ENCODE results near the gene NCAPD3. TPM values are rescaled to one million over a fixed set of nuclear protein-coding genes. Genes with fewer than 3 reads are reported as not detected.

Gene NCAPD3
- total RNA-seq, 2 donors from 2014 or later: 4.0 to 5.5 TPM

DNA sequence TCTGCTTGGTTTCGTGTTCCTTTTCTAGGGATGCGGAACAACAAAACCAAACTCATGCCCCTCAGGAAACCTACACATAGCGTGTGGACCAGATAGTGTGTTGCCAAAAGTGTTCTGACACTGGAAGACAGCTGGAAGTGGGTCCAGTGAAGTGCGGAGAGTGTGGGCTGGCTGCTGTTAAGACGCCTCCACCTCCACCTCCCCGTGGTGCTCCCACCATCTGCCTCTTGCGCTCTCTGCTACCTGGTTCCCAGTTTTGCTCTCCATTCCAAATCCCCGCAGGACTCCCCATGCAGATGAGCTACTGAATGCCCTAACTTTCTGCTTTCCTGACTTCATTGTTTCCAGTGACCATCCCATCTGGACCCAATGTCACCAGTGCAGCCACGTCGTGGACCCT is 51.8 kb downstream of the NCAPD3 start:
- no peaks in the 10 kb centered on the region for H3K4me1 ChIP-seq
- DNase-seq (ENCODE audit: low spot score): no peak
- peaks cover 36% of the 10 kb centered on the region for H3K36me3 ChIP-seq
- no peaks in the 10 kb centered on the region for H3K27me3 ChIP-seq
- H3K9me3 ChIP-seq: no peaks in the 10 kb centered on the region
- no peak overlapping the region for H3K4me3 ChIP-seq
- TF ChIP-seq, protein P1, sequence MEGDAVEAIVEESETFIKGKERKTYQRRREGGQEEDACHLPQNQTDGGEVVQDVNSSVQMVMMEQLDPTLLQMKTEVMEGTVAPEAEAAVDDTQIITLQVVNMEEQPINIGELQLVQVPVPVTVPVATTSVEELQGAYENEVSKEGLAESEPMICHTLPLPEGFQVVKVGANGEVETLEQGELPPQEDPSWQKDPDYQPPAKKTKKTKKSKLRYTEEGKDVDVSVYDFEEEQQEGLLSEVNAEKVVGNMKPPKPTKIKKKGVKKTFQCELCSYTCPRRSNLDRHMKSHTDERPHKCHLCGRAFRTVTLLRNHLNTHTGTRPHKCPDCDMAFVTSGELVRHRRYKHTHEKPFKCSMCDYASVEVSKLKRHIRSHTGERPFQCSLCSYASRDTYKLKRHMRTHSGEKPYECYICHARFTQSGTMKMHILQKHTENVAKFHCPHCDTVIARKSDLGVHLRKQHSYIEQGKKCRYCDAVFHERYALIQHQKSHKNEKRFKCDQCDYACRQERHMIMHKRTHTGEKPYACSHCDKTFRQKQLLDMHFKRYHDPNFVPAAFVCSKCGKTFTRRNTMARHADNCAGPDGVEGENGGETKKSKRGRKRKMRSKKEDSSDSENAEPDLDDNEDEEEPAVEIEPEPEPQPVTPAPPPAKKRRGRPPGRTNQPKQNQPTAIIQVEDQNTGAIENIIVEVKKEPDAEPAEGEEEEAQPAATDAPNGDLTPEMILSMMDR (IDR thresholded peaks at IDR 0.05): no peak
- no peak overlapping the region for H3K27ac ChIP-seq

DNA sequence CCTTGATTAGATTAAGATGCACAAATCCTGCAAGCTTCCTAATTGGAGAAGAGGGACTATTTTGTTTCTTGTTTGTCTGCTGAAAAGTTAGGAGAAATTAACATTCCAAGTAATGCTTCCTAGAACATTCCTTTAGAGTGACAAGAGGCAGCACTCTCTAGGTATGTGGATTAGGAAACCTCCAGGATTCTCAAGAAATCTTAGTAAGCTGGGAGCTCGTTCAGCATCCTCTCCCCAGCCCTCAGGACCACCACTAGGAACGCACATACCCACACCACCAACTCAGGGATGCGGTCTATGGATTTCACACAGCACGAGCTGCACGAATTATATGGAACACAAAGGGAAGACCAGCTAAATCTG is 52.9 kb downstream of the NCAPD3 start:
- H3K36me3 ChIP-seq: peaks cover 26% of the 10 kb centered on the region

DNA sequence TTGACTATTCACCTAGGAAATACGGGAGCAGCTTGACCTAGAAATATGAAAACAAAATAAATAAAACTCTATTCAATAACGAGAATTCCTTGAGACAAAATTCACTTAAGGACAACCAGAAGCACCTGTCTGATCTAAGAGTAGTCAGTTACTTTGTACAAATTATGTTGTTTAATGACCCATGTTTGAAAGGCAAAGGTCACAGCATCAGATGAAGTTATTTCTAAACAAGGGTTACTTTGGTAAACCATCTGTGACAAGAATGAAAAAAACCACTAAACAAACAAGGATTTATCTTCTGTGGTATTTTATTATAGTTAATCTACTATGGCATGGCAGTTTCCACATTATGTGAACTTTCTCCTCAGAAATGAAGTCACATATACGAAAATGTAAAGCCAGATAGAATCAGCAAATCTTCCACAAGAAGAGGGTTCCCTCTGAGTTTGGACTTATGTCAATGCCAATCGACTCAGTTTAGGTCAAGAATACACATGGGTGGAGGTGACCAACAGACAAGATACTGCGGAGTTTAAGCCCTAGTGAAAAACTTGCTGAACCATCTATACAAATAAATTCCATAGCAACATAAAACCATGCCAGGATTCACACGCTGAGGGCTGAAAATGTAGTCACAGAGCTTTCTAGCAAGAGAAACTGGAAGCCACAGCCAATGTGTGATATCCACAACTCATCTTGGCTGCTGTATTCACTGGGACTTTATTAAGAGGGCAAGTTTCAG is 53.4 kb downstream of the NCAPD3 start:
- no peak for DNase-seq (ENCODE audit: low spot score)
- H3K27me3 ChIP-seq: no peaks in the 10 kb centered on the region
- H3K4me3 ChIP-seq: no peak overlapping the region
- H3K27ac ChIP-seq: no peak overlapping the region
- no peaks in the 10 kb centered on the region for H3K9me3 ChIP-seq
- TF ChIP-seq, protein P1 (IDR thresholded peaks at IDR 0.05): no peak
- H3K36me3 ChIP-seq: peaks cover 26% of the 10 kb centered on the region
- no peaks in the 10 kb centered on the region for H3K4me1 ChIP-seq

More for the DNA sequence above, 52.9 kb downstream of the NCAPD3 start:
- Histone ChIP-seq H3K9me3 (no peaks in the 10 kb centered on the region), H3K4me3 (no peak overlapping the region), H3K4me1 (no peaks in the 10 kb centered on the region), H3K27ac (no peak overlapping the region), H3K27me3 (no peaks in the 10 kb centered on the region)
- no peak for DNase-seq (ENCODE audit: low spot score)
- TF ChIP-seq, protein P1 (IDR thresholded peaks at IDR 0.05): no peak

DNA sequence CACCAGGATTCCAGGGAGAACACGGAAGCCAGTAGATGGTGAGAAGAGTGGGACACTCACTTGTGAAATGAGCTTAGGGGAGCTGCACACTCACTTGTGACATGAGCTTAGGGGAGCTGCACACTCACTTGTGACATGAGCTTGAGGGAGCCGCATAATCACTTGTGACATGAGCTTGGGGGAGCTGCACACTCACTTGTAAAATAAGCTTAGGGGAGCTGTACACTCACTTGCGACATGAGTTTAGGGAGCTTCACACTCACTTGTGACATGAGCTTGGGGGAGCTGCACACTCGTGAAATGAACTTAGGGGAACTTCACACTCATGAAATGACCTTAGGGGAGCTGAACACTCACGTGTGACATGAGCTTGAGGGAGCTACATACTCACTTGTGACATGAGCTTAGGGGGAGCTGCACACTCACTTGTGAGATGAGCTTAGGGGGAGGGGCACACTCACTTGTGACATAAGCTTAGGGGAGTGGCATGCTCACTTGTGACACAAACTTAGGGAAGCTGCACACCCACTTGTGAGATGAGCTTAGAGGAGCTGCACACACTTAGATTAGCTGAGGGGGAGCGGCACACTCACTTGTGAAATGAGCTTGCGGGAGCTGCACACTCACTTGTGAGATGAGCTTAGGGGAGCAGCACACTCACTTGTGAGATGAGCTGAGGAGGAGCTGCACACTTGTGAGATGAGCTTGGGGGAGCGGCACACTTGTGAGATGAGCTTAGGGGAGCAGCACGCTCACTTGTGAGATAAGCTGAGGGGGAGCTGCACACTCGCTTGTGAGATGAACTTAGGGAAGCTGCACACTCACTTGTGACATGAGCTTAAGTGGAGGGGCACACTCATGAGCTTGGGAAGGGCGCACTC is 59.0 kb downstream of the NCAPD3 start:
- no peaks in the 10 kb centered on the region for H3K9me3 ChIP-seq
- no peak overlapping the region for H3K4me3 ChIP-seq
- no peaks in the 10 kb centered on the region for H3K27me3 ChIP-seq
- H3K27ac ChIP-seq: no peak overlapping the region
- TF ChIP-seq, protein P1 (IDR thresholded peaks at IDR 0.05): no peak
- no peaks in the 10 kb centered on the region for H3K4me1 ChIP-seq
- DNase-seq (ENCODE audit: low spot score): no peak
- peaks cover 39% of the 10 kb centered on the region for H3K36me3 ChIP-seq

DNA sequence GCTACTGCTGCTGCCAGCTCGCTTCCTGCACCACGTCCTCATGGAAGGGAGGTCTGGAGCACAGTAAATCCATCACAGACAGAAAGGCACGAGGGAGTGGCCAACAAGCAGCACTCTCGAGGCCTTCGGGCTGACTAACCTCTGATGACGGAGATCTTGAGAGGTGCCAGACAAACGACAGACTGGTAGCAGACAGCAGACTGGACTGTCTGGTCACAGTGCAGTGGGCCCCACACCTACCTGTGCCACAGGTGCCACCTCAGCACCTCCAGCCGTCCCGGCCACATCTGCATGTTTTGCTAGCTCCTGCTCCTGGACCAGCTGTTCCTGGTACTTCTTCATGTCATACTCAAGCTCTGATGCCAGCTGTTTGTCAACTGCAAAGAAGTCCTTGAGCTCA is 64.1 kb downstream of the NCAPD3 start:
- TF ChIP-seq, protein P1 (IDR thresholded peaks at IDR 0.05): no peak
- Histone ChIP-seq H3K4me1 (no peaks in the 10 kb centered on the region), H3K27ac (no peak overlapping the region), H3K36me3 (peaks cover 33% of the 10 kb centered on the region), H3K4me3 (no peak overlapping the region), H3K27me3 (no peaks in the 10 kb centered on the region), H3K9me3 (no peaks in the 10 kb centered on the region)
- DNase-seq (ENCODE audit: low spot score): no peak
